Ectodermal cell (in vitro differentiated cells): ENCODE results near the gene FIGN.

Experiments
- H3K27ac ChIP-seq: 2 replicates; pipeline ENCODE4 v1.7.0; 2013; ENCODE audit warnings: mild to moderate bottlenecking, low read depth, low read length; ENCODE audit not compliant: insufficient read depth, poor library complexity, severe bottlenecking
- H3K27me3 ChIP-seq: 2 replicates; pipeline ENCODE4 v1.7.0; 2013; ENCODE audit warnings: mild to moderate bottlenecking, low read length; ENCODE audit not compliant: insufficient read depth, control insufficient read depth, poor library complexity, severe bottlenecking
- H3K36me3 ChIP-seq: one replicate; pipeline ENCODE4 v1.7.0; 2013; ENCODE audit warnings: low read length; ENCODE audit not compliant: control insufficient read depth, insufficient read depth
- H3K4me1 ChIP-seq: one replicate; pipeline ENCODE4 v1.7.0; 2013; ENCODE audit warnings: low read length; ENCODE audit not compliant: control insufficient read depth, insufficient read depth
- H3K4me3 ChIP-seq: 2 replicates; pipeline ENCODE4 v1.7.0; 2013; ENCODE audit warnings: low read depth, low read length, control low read depth; ENCODE audit not compliant: insufficient read depth
- H3K9me3 ChIP-seq: 2 replicates; pipeline ENCODE4 v1.7.0; 2013; ENCODE audit warnings: mild to moderate bottlenecking, low read length, moderate library complexity; ENCODE audit not compliant: control insufficient read depth
- WGBS, 2 experiments: methylation state at CpG; one replicate each; pipeline ENCODE4 v1.1.7; 2013; ENCODE audit warnings: missing lambda C conversion rate in 2 of 2; 5-methylcytosine and 5-hydroxymethylcytosine counted together

FIGN gene

GRCh38 chr2:163711699-163712098, 24.1 kb downstream of the FIGN start:
- no peaks in the 10 kb centered on the region for H3K9me3 ChIP-seq
- no peak overlapping the region for H3K27ac ChIP-seq
- no peaks in the 10 kb centered on the region for H3K36me3 ChIP-seq
- H3K4me3 ChIP-seq = no peak overlapping the region
- no peaks in the 10 kb centered on the region for H3K27me3 ChIP-seq
- 90 to 91% methylated on average over 5 of the region's 5 CpGs for WGBS, 2 experiments
- H3K4me1 ChIP-seq = peaks cover 32% of the 10 kb centered on the region

- Histone ChIP-seq H3K36me3 (no peaks in the 10 kb centered on the region), H3K4me1 (peaks cover 32% of the 10 kb centered on the region), H3K4me3 (no peak overlapping the region), H3K9me3 (no peaks in the 10 kb centered on the region), H3K27ac (no peak overlapping the region), H3K27me3 (no peaks in the 10 kb centered on the region)
- 96 to 99% methylated on average over 3 to 4 of the region's 4 CpGs for WGBS, 2 experiments
These were observed 24.6 kb downstream of the FIGN start for GRCh38 chr2:163711258-163711657.

- 98 to 99% methylated on average over 2 of the region's 2 CpGs for WGBS, 2 experiments
- Histone ChIP-seq H3K9me3 (no peaks in the 10 kb centered on the region), H3K4me3 (no peak overlapping the region), H3K4me1 (peaks cover 13% of the 10 kb centered on the region), H3K27ac (no peak overlapping the region), H3K36me3 (no peaks in the 10 kb centered on the region), H3K27me3 (no peaks in the 10 kb centered on the region)
These were observed 26.5 kb downstream of the FIGN start for GRCh38 chr2:163709270-163709669.

- peaks cover 10% of the 10 kb centered on the region for H3K4me1 ChIP-seq
- no peaks in the 10 kb centered on the region for H3K27me3 ChIP-seq
- H3K36me3 ChIP-seq = no peaks in the 10 kb centered on the region
- 98% methylated on average over 4 of the region's 4 CpGs for WGBS, 2 experiments
- H3K27ac ChIP-seq = no peak overlapping the region
- no peak overlapping the region for H3K4me3 ChIP-seq
- H3K9me3 ChIP-seq = no peaks in the 10 kb centered on the region
These were observed 27.5 kb downstream of the FIGN start for GRCh38 chr2:163708265-163708664.

- Histone ChIP-seq H3K4me1 (peaks cover 39% of the 10 kb centered on the region), H3K9me3 (no peaks in the 10 kb centered on the region), H3K27me3 (no peaks in the 10 kb centered on the region), H3K4me3 (no peak overlapping the region), H3K36me3 (no peaks in the 10 kb centered on the region), H3K27ac (no peak overlapping the region)
- WGBS, 2 experiments = 87 to 100% methylated on average over 1 of the region's 1 CpG
These were observed 32.4 kb downstream of the FIGN start for GRCh38 chr2:163703386-163703785.

- Histone ChIP-seq H3K4me3 (no peak overlapping the region), H3K27ac (no peak overlapping the region), H3K4me1 (peaks cover 48% of the 10 kb centered on the region), H3K27me3 (no peaks in the 10 kb centered on the region), H3K36me3 (no peaks in the 10 kb centered on the region), H3K9me3 (no peaks in the 10 kb centered on the region)
- 66 to 71% methylated on average over 7 of the region's 7 CpGs for WGBS, 2 experiments
These were observed 34.2 kb downstream of the FIGN start for GRCh38 chr2:163701399-163702195.

GRCh38 chr2:163698857-163699256, 37.0 kb downstream of the FIGN start:
- H3K4me3 ChIP-seq = no peak overlapping the region
- peak overlapping the region; percentile 40 for H3K27ac ChIP-seq
- WGBS, 2 experiments = 11 to 17% methylated on average over 1 of the region's 1 CpG

GRCh38 chr2:163697846-163698637, 37.8 kb downstream of the FIGN start:
- 63 to 72% methylated on average over 2 to 5 of the region's 5 CpGs for WGBS, 2 experiments
- peak overlapping the region; percentile 40 for H3K27ac ChIP-seq
- H3K27me3 ChIP-seq = no peaks in the 10 kb centered on the region
- H3K4me1 ChIP-seq = peaks cover 45% of the 10 kb centered on the region
- H3K4me3 ChIP-seq = no peak overlapping the region
- H3K36me3 ChIP-seq = no peaks in the 10 kb centered on the region
- H3K9me3 ChIP-seq = no peaks in the 10 kb centered on the region

More at GRCh38 chr2:163698857-163699256, 37.0 kb downstream of the FIGN start:
- Histone ChIP-seq H3K27me3 (no peaks in the 10 kb centered on the region), H3K4me1 (peaks cover 53% of the 10 kb centered on the region), H3K9me3 (no peaks in the 10 kb centered on the region), H3K36me3 (no peaks in the 10 kb centered on the region)

- WGBS, 2 experiments = 96 to 100% methylated on average over 1 of the region's 3 CpGs
- H3K4me3 ChIP-seq = no peak overlapping the region
- no peaks in the 10 kb centered on the region for H3K27me3 ChIP-seq
- no peak overlapping the region for H3K27ac ChIP-seq
- peaks cover 45% of the 10 kb centered on the region for H3K4me1 ChIP-seq
- H3K36me3 ChIP-seq = no peaks in the 10 kb centered on the region
- H3K9me3 ChIP-seq = no peaks in the 10 kb centered on the region
These were observed 38.4 kb downstream of the FIGN start for GRCh38 chr2:163697429-163697828.

GRCh38 chr2:163693484-163693883, 42.3 kb downstream of the FIGN start:
- H3K27me3 ChIP-seq = no peaks in the 10 kb centered on the region
- no peak overlapping the region for H3K27ac ChIP-seq
- peaks cover 17% of the 10 kb centered on the region for H3K4me1 ChIP-seq
- no peaks in the 10 kb centered on the region for H3K9me3 ChIP-seq
- 100% methylated on average over 1 of the region's 2 CpGs for WGBS, 2 experiments
- no peaks in the 10 kb centered on the region for H3K36me3 ChIP-seq
- H3K4me3 ChIP-seq = no peak overlapping the region
